Mammary epithelial cell (primary cell): ENCODE data around the gene MADD.

Experiments
- CTCF ChIP-seq, 2 donors: IDR thresholded peaks in 1 of 2; conservative IDR thresholded peaks in 1 of 2; 2 replicates each; pipeline ENCODE4 v1.5.1; 2011 to 2012; ENCODE audit warnings: inconsistent platforms in 2 of 2, low read length in 2 of 2, mild to moderate bottlenecking in 2 of 2, control low read depth in 1 of 2, low read depth in 1 of 2; ENCODE audit not compliant: insufficient read depth in 1 of 2; ENCODE audit errors: extremely low read depth in 1 of 2
- EZH2 ChIP-seq: IDR thresholded peaks from 2 replicates; pipeline ENCODE4 v1.6.1; 2012; ENCODE audit warnings: low read length, inconsistent platforms, borderline replicate concordance

DNA sequence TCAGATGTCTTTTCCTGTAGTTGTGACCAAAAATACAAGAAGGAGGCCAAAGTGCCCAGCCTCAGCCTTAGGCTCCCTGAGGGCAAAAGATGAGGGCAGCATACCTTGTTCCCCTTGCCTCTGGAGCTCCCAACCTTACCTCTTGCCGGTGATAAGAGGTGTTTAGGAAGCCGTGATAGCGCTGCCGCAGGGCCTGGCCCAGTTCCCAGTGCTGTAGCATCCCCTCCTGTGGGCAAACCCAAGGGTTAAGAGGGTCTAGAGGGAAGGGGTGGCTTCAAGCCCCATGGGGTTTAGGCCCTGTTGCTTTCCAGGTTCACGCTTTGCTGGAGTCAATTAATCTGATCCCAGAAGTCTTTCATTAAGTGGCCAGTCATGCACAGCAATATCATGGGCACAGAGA lies 22.4 kb upstream of the MADD start:
- TF ChIP-seq CTCF (conservative IDR thresholded peaks at IDR 0.05 in 1 of 2, IDR thresholded peaks at IDR 0.05 in 1 of 2; ENCODE audit: extremely low read depth in 1 of 2, insufficient read depth in 1 of 2, low read depth in 1 of 2, low read length in 2 of 2): no peak
- no peak for TF ChIP-seq EZH2
